GM12878 (cell line): ENCODE measurements around the gene ARVCF. TPM values are rescaled to one million over a fixed set of nuclear protein-coding genes. Genes with fewer than 3 reads are reported as not detected.

Experiments
- ATF7 ChIP-seq: fragments of 450-650 bp; IDR thresholded peaks from 2 replicates; pipeline ENCODE4 v1.6.1; 2016; ENCODE audit warnings: low read depth, mild to moderate bottlenecking
- BCL11A ChIP-seq: IDR thresholded peaks from 2 replicates; pipeline ENCODE4 v1.6.1; 2011; ENCODE audit warnings: low read depth, low read length
- CHD2 ChIP-seq: IDR thresholded peaks from 2 replicates; pipeline ENCODE4 v1.6.1; 2011; ENCODE audit warnings: low read depth, low read length, improper control_type of control experiment, borderline replicate concordance
- E4F1 ChIP-seq: fragments of 450-650 bp; IDR thresholded peaks from 2 replicates; pipeline ENCODE4 v1.6.1; 2018; ENCODE audit warnings: borderline replicate concordance, mild to moderate bottlenecking; ENCODE audit not compliant: partially characterized antibody
- EP300 ChIP-seq, 2 experiments: fragments of 150-350 bp in 1 of 2; IDR thresholded peaks; 2 replicates each; pipeline ENCODE4 v1.6.1; 2011 to 2012; ENCODE audit warnings: low read depth in 2 of 2, low read length in 2 of 2, borderline replicate concordance in 1 of 2, improper control_type of control experiment in 1 of 2, inconsistent platforms in 1 of 2; ENCODE audit not compliant: control insufficient read depth in 1 of 2
- ETV6 ChIP-seq, 2 experiments: fragments of 450-650 bp in 1 of 2; IDR thresholded peaks in 1 of 2; conservative IDR thresholded peaks in 1 of 2; 2 replicates each; pipeline ENCODE4 v1.6.1; 2014; ENCODE audit warnings: antibody characterized with exemption in 1 of 2, borderline replicate concordance in 1 of 2, low read depth in 1 of 2, mild to moderate bottlenecking in 1 of 2, moderate library complexity in 1 of 2
- FOS ChIP-seq: IDR thresholded peaks from 3 replicates; pipeline ENCODE4 v1.6.1; 2011; ENCODE audit warnings: borderline replicate concordance; ENCODE audit not compliant: insufficient read length; ENCODE audit errors: extremely low read depth
- FOXM1 ChIP-seq: IDR thresholded peaks from 2 replicates; pipeline ENCODE4 v1.6.1; 2012; ENCODE audit warnings: low read depth, mild to moderate bottlenecking, inconsistent platforms, low read length, moderate library complexity
- GATAD2B ChIP-seq: fragments of 450-650 bp; conservative IDR thresholded peaks from 2 replicates; pipeline ENCODE4 v1.6.1; 2017; ENCODE audit warnings: low read depth, mild to moderate bottlenecking, moderate library complexity
- IKZF1 ChIP-seq: fragments of 450-650 bp; conservative IDR thresholded peaks from 2 replicates; pipeline ENCODE4 v1.6.1; 2017; ENCODE audit warnings: antibody characterized with exemption, mild to moderate bottlenecking
- MEF2A ChIP-seq: IDR thresholded peaks from 2 replicates; pipeline ENCODE4 v1.6.1; 2011; ENCODE audit warnings: low read depth, mild to moderate bottlenecking, low read length, moderate library complexity; ENCODE audit not compliant: insufficient read depth
- NKRF ChIP-seq: fragments of 450-650 bp; conservative IDR thresholded peaks from 2 replicates; pipeline ENCODE4 v1.6.1; 2017; ENCODE audit warnings: mild to moderate bottlenecking, moderate library complexity
- PBX3 ChIP-seq: IDR thresholded peaks from 2 replicates; pipeline ENCODE4 v1.6.1; 2011; ENCODE audit warnings: mild to moderate bottlenecking, low read depth, low read length, moderate library complexity; ENCODE audit not compliant: insufficient replicate concordance
- PML ChIP-seq: IDR thresholded peaks from 2 replicates; pipeline ENCODE4 v1.6.1; 2012; ENCODE audit warnings: low read length, inconsistent platforms
- POLR2AphosphoS5 ChIP-seq: IDR thresholded peaks from 2 replicates; pipeline ENCODE4 v1.6.1; 2011; ENCODE audit warnings: mild to moderate bottlenecking, low read length, inconsistent platforms
- REST ChIP-seq: IDR thresholded peaks from 2 replicates; pipeline ENCODE4 v1.6.1; 2012; ENCODE audit warnings: mild to moderate bottlenecking, low read depth, low read length
- SMAD1 ChIP-seq: fragments of 450-650 bp; IDR thresholded peaks from 2 replicates; pipeline ENCODE4 v1.6.1; 2018; ENCODE audit warnings: mild to moderate bottlenecking, low read depth; ENCODE audit not compliant: partially characterized antibody
- STAT3 ChIP-seq: IDR thresholded peaks from 2 replicates; pipeline ENCODE4 v1.6.1; 2011; ENCODE audit warnings: low read depth, low read length, improper control_type of control experiment
- SUZ12 ChIP-seq: fragments of 200-600 bp; sonication (generic); IDR thresholded peaks from one replicate; pipeline ENCODE4 v1.6.1; 2018; ENCODE audit warnings: antibody characterized with exemption, mild to moderate bottlenecking; ENCODE audit not compliant: unreplicated experiment
- TCF3 ChIP-seq: IDR thresholded peaks from 2 replicates; pipeline ENCODE4 v1.6.1; 2012; ENCODE audit warnings: low read depth, mild to moderate bottlenecking, low read length, borderline replicate concordance; ENCODE audit not compliant: insufficient read depth
- ZNF622 ChIP-seq: fragments of 450-650 bp; IDR thresholded peaks from 2 replicates; pipeline ENCODE4 v1.6.1; 2017; ENCODE audit warnings: mild to moderate bottlenecking, inconsistent platforms
- polyA plus RNA-seq, 11 experiments: library from polyadenylated mRNA; depleted of rRNA in 4 of 11; unstranded in 6 of 11; stranded (reverse) in 5 of 11; fragments of >200 nt; fragmentation: Nextera tagmentation in 4 of 11; fragmentation: Illumina TruSeq in 1 of 11; extraction: Ambion mirVana in 4 of 11; extraction: Trizol in 1 of 11; gene quantifications; 1 replicate in 1 of 11; 2 replicates in 10 of 11; pipeline versions ENCODE4 v1.2.1 to v1.2.3, GENCODE V29; 2011 to 2016; ENCODE audit warnings: inconsistent platforms in 2 of 11, missing spikeins in 2 of 11, low read depth in 1 of 11
- total RNA-seq, 4 experiments: library from RNA; depleted of rRNA in 3 of 4; stranded (reverse); fragments of >200 nt in 3 of 4; fragmentation: Illumina TruSeq in 1 of 4; extraction: Trizol in 1 of 4; gene quantifications; 2 replicates each; pipeline versions ENCODE4 v1.2.1 to v1.2.3, GENCODE V29; 2013 to 2021

ARVCF gene
- total and polyA plus RNA-seq, 10 of the 15 experiments (the other 5 are each of a cell fraction or from before 2014, with no cell fraction given) = 0.13 to 1.9 (median 1.0) TPM; not detected in 2

GRCh38 chr22:20020533-20021195 is 4.0 kb upstream of the ARVCF start, which contains the start of gene TANGO2 (continued):
- no peak for TF ChIP-seq ETV6 (conservative IDR thresholded peaks at IDR 0.05 in 1 of 2, IDR thresholded peaks at IDR 0.05 in 1 of 2; ENCODE audit: borderline replicate concordance in 1 of 2, low read depth in 1 of 2)
- TF ChIP-seq EP300 (IDR thresholded peaks at IDR 0.05; ENCODE audit: borderline replicate concordance in 1 of 2, control insufficient read depth in 1 of 2, low read depth in 2 of 2, low read length in 2 of 2) = no peak
- no peak for TF ChIP-seq PML
- peak; percentile 88 for TF ChIP-seq CHD2
- TF ChIP-seq POLR2AphosphoS5 = peak; percentile 83
- TF ChIP-seq PBX3 = peak; percentile 98
- TF ChIP-seq FOS = peak; percentile 68
- no peak for TF ChIP-seq TCF3
- peak; percentile 71 for TF ChIP-seq NKRF
- TF ChIP-seq STAT3 = no peak
- TF ChIP-seq BCL11A = no peak
- TF ChIP-seq SUZ12 = no peak
- peak; percentile 99 for TF ChIP-seq GATAD2B
- TF ChIP-seq IKZF1 = peak; percentile 87
- peak; percentile 69 for TF ChIP-seq E4F1
- TF ChIP-seq MEF2A = no peak
- no peak for TF ChIP-seq REST
- no peak for TF ChIP-seq SMAD1
- TF ChIP-seq ZNF622 = no peak
- TF ChIP-seq FOXM1 = no peak
- TF ChIP-seq ATF7 = no peak
